ENCODE data around the gene PTPRE. TPM values are rescaled to one million over a fixed set of nuclear protein-coding genes. Genes with fewer than 3 reads are reported as not detected.

PTPRE gene
- total RNA-seq, 1 experiment from 2014 or later = 11.6 TPM

DNA sequence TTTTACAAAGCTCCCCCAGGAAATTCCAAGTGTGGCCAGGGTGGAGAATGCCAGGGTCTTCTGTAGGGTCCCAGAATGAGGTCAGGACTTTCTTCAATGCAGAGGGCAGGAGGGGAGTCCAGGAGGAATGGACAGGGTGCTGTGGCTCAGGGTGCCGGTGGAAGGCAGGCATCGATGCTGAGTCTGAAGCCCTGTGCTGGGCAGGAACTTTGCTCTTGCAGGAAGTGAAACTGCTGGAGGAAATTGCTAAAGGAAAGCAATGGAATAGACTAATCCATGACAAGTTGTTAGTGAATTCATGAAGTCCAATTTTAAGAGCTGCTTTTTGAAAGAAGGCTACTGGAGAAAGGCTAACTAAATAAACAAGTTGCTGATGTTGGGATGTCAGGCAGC lies 14.8 kb downstream of the PTPRE start:
- ChIA-PET POLR2A (ENCODE audit: low non-redundant PET) (no interaction called here), CTCF (no interaction called here)
- Histone ChIP-seq H3K36me3 (ENCODE audit: insufficient read depth, low read length, poor library complexity, severe bottlenecking) (no peaks in the 10 kb centered on the region), H3K9me3 (ENCODE audit: low read depth, low read length, poor library complexity, severe bottlenecking) (no peaks in the 10 kb centered on the region), H3K27ac (ENCODE audit: low read depth, low read length, poor library complexity, severe bottlenecking) (no peak overlapping the region), H3K4me3 (ENCODE audit: low read depth, low read length, poor library complexity, severe bottlenecking) (no peak overlapping the region), H3K27me3 (replicated peaks; ENCODE audit: insufficient read depth, low read depth, low read length, poor library complexity) (no peaks in the 10 kb centered on the region), H3K4me1 (ENCODE audit: insufficient read depth, low read length, poor library complexity, severe bottlenecking) (no peaks in the 10 kb centered on the region)
- DNase-seq (ENCODE audit: low spot score) = no peak
- no TSS peak for BruUV-seq (replicated peaks)
- TF ChIP-seq EZH2 (IDR thresholded peaks at IDR 0.05; ENCODE audit: borderline replicate concordance, low read depth, low read length, poor library complexity, severe bottlenecking) = no peak
- TF ChIP-seq, protein P1, sequence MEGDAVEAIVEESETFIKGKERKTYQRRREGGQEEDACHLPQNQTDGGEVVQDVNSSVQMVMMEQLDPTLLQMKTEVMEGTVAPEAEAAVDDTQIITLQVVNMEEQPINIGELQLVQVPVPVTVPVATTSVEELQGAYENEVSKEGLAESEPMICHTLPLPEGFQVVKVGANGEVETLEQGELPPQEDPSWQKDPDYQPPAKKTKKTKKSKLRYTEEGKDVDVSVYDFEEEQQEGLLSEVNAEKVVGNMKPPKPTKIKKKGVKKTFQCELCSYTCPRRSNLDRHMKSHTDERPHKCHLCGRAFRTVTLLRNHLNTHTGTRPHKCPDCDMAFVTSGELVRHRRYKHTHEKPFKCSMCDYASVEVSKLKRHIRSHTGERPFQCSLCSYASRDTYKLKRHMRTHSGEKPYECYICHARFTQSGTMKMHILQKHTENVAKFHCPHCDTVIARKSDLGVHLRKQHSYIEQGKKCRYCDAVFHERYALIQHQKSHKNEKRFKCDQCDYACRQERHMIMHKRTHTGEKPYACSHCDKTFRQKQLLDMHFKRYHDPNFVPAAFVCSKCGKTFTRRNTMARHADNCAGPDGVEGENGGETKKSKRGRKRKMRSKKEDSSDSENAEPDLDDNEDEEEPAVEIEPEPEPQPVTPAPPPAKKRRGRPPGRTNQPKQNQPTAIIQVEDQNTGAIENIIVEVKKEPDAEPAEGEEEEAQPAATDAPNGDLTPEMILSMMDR (conservative IDR thresholded peaks at IDR 0.05; ENCODE audit: low read depth, low read length) = no peak
- intact Hi-C loops (cut with micrococcal nuclease; ENCODE audit: unreplicated experiment) = no loop called here

DNA sequence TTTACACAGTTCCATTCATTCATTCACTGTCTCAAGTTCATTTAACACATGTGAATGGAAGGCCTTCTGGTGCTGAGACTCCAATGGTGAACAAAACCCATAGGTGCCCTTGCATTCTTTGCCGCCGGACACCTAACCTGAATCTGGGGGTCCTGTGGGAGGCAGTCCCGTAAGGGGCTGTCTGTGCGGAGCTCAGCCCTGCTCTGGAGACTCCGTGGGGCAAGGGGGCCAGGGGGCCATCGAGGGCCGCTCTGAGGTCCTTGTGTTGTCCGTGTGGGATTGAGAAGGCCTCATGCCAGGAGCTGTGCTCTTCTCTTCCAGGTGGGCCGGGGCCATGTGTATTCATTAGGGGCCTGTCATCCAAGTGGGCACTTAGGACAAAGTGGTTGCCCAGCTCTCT lies 15.3 kb downstream of the PTPRE start:
- Histone ChIP-seq H3K4me1 (ENCODE audit: insufficient read depth, low read length, poor library complexity, severe bottlenecking) (no peaks in the 10 kb centered on the region), H3K27ac (ENCODE audit: low read depth, low read length, poor library complexity, severe bottlenecking) (no peak overlapping the region), H3K36me3 (ENCODE audit: insufficient read depth, low read length, poor library complexity, severe bottlenecking) (no peaks in the 10 kb centered on the region), H3K4me3 (ENCODE audit: low read depth, low read length, poor library complexity, severe bottlenecking) (no peak overlapping the region), H3K27me3 (replicated peaks; ENCODE audit: insufficient read depth, low read depth, low read length, poor library complexity) (no peaks in the 10 kb centered on the region), H3K9me3 (ENCODE audit: low read depth, low read length, poor library complexity, severe bottlenecking) (no peaks in the 10 kb centered on the region)
- no peak for DNase-seq (ENCODE audit: low spot score)
- TF ChIP-seq EZH2 (IDR thresholded peaks at IDR 0.05; ENCODE audit: borderline replicate concordance, low read depth, low read length, poor library complexity, severe bottlenecking) = no peak
- TF ChIP-seq, protein P1 (conservative IDR thresholded peaks at IDR 0.05; ENCODE audit: low read depth, low read length) = no peak
- POLR2A ChIA-PET (ENCODE audit: low non-redundant PET) = no interaction called here
- BruUV-seq (replicated peaks) = no TSS peak
- CTCF ChIA-PET = no interaction called here
- intact Hi-C loops (cut with micrococcal nuclease; ENCODE audit: unreplicated experiment) = no loop called here

DNA sequence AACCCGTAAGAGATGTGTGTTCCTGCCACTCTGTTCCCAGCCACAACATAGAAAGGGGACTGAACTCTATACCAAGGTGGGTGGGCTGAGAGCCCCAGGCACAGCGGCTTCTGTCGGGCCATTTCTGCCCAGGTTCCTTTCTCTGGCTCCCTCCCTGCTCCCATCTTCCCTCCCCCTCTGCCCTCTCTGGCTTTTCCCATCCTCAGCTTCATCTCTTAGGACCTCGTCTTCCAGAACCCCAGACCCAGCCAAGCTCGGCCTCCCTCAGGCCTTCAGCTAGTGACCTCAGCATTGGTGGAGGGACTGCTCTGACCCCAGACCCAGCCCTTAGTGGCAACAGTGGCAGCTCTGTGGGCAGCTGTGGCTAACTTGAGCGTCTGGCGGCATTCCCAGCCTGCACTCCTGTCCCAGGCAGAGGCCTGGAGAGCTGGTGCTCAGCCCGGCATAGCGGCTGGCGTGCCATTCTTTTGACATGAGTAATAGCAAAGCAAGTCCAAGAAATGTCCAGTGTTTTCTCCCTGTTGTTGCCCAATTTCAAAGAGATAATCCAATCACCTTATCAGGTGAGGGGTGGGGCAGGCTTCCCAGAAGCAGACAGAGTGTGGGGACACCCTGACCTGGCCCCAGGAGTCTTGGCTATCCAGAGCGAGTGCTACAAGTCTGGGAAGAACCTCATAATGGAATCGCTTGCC lies 15.9 kb downstream of the PTPRE start:
- ChIA-PET POLR2A (ENCODE audit: low non-redundant PET) (no interaction called here), CTCF (interaction anchor here (0.8 kb wide), 1 partner anchor 69 kb away, joined by 9 read pairs; no protein-coding TSS in a partner anchor)
- intact Hi-C loops (cut with micrococcal nuclease; ENCODE audit: unreplicated experiment) = no loop called here
- BruUV-seq (replicated peaks) = no TSS peak
- Histone ChIP-seq H3K4me3 (ENCODE audit: low read depth, low read length, poor library complexity, severe bottlenecking) (no peak overlapping the region), H3K9me3 (ENCODE audit: low read depth, low read length, poor library complexity, severe bottlenecking) (no peaks in the 10 kb centered on the region), H3K27ac (ENCODE audit: low read depth, low read length, poor library complexity, severe bottlenecking) (no peak overlapping the region), H3K4me1 (ENCODE audit: insufficient read depth, low read length, poor library complexity, severe bottlenecking) (no peaks in the 10 kb centered on the region), H3K27me3 (replicated peaks; ENCODE audit: insufficient read depth, low read depth, low read length, poor library complexity) (no peaks in the 10 kb centered on the region), H3K36me3 (ENCODE audit: insufficient read depth, low read length, poor library complexity, severe bottlenecking) (no peaks in the 10 kb centered on the region)
- no peak for TF ChIP-seq EZH2 (IDR thresholded peaks at IDR 0.05; ENCODE audit: borderline replicate concordance, low read depth, low read length, poor library complexity, severe bottlenecking)
- TF ChIP-seq, protein P1 (conservative IDR thresholded peaks at IDR 0.05; ENCODE audit: low read depth, low read length) = no peak
- no peak for DNase-seq (ENCODE audit: low spot score)

All from A673 (cell line).